Measurements from ENCODE around the gene RBPMS2.

RBPMS2 gene

GRCh38 chr15:64767203-64767602 lies 8.2 kb downstream of the RBPMS2 start:
- no peak for TF ChIP-seq CTCF (IDR thresholded peaks at IDR 0.05; ENCODE audit: borderline replicate concordance, control extremely low read depth, extremely low read depth, insufficient read depth, missing control alignments)
- DNase-seq (ENCODE audit: low spot score) = no peak
- in situ Hi-C loops (cut with MboI; ENCODE audit: low sequenced_read_pairs, unreplicated experiment) = no loop called here

GRCh38 chr15:64766058-64766457 lies 9.3 kb downstream of the RBPMS2 start:
- no peak for DNase-seq (ENCODE audit: low spot score)
- TF ChIP-seq CTCF (IDR thresholded peaks at IDR 0.05; ENCODE audit: borderline replicate concordance, control extremely low read depth, extremely low read depth, insufficient read depth, missing control alignments) = no peak
- in situ Hi-C loops (cut with MboI; ENCODE audit: low sequenced_read_pairs, unreplicated experiment) = no loop called here

- TF ChIP-seq CTCF (IDR thresholded peaks at IDR 0.05; ENCODE audit: borderline replicate concordance, control extremely low read depth, extremely low read depth, insufficient read depth, missing control alignments) = no peak
- no peak for DNase-seq (ENCODE audit: low spot score)
- in situ Hi-C loops (cut with MboI; ENCODE audit: low sequenced_read_pairs, unreplicated experiment) = no loop called here
Observed at GRCh38 chr15:64763874-64764273, 11.5 kb downstream of the RBPMS2 start.

GRCh38 chr15:64763462-64763861 lies 11.9 kb downstream of the RBPMS2 start:
- TF ChIP-seq CTCF (IDR thresholded peaks at IDR 0.05; ENCODE audit: borderline replicate concordance, control extremely low read depth, extremely low read depth, insufficient read depth, missing control alignments) = no peak
- in situ Hi-C loops (cut with MboI; ENCODE audit: low sequenced_read_pairs, unreplicated experiment) = no loop called here
- DNase-seq (ENCODE audit: low spot score) = no peak

GRCh38 chr15:64763021-64763420 lies 12.4 kb downstream of the RBPMS2 start:
- no peak for DNase-seq (ENCODE audit: low spot score)
- no peak for TF ChIP-seq CTCF (IDR thresholded peaks at IDR 0.05; ENCODE audit: borderline replicate concordance, control extremely low read depth, extremely low read depth, insufficient read depth, missing control alignments)
- in situ Hi-C loops (cut with MboI; ENCODE audit: low sequenced_read_pairs, unreplicated experiment) = no loop called here

- in situ Hi-C loops (cut with MboI; ENCODE audit: low sequenced_read_pairs, unreplicated experiment) = no loop called here
- no peak for TF ChIP-seq CTCF (IDR thresholded peaks at IDR 0.05; ENCODE audit: borderline replicate concordance, control extremely low read depth, extremely low read depth, insufficient read depth, missing control alignments)
- no peak for DNase-seq (ENCODE audit: low spot score)
Observed at GRCh38 chr15:64762546-64762945, 12.8 kb downstream of the RBPMS2 start.

- no peak for DNase-seq (ENCODE audit: low spot score)
- TF ChIP-seq CTCF (IDR thresholded peaks at IDR 0.05; ENCODE audit: borderline replicate concordance, control extremely low read depth, extremely low read depth, insufficient read depth, missing control alignments) = no peak
- in situ Hi-C loops (cut with MboI; ENCODE audit: low sequenced_read_pairs, unreplicated experiment) = no loop called here
Observed at GRCh38 chr15:64761156-64761555, 14.2 kb downstream of the RBPMS2 start.
